ENCODE measurements around the gene NELFA. TPM values are rescaled to one million over a fixed set of nuclear protein-coding genes. Genes with fewer than 3 reads are reported as not detected.

Gene NELFA
- polyA plus RNA-seq, 1 donor = 37.3 TPM

DNA sequence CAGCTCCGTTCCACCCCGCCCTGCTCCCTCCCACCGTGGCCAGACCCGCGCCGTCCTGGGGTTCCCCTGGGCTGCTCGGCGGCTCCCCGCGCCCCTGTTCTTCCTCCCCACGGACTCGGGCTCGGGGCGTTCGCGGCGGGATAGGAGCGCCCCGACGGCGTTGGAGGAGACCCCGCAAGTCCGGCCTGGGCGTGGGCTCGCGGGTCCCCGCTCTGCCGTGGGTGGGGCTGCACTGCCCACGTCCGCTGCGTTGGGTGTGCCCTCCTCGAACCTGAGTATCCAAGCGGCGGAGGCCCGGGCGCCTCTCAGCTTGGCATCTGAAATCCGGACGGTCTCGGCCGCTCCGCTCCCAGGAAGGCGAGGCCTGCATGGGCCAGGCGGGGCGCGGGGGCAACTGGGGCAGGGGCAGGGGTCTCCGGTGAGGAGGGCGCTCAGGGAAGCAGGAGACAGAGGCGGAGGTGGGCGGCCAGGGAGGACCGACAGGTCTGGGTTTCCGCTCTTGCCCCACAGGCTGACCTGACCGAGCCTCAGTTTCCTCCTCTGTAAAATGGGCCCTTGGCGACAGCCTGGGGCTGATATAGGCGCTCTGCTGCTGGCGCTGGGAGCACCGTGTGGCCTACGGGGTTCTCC is 38.4 kb upstream of the NELFA start:
- no CpG with 5 or more reads among the region's 57 CpGs for WGBS (ENCODE audit: insufficient coverage, low lambda C conversion rate)
- no peak for DNase-seq
- Histone ChIP-seq H3K36me3 (ENCODE audit: control insufficient read depth, insufficient read depth, low read length) (no peaks in the 10 kb centered on the region), H3K9me3 (ENCODE audit: control insufficient read depth, low read depth, low read length) (peaks cover 8% of the 10 kb centered on the region), H3K27me3 (ENCODE audit: control insufficient read depth, insufficient read depth, low read length) (peaks cover 38% of the 10 kb centered on the region), H3K27ac (ENCODE audit: low read length) (no peak overlapping the region), H3K4me3 (ENCODE audit: low read length) (no peak overlapping the region), H3K4me1 (ENCODE audit: control insufficient read depth, insufficient read depth, low read length) (peaks cover 4% of the 10 kb centered on the region)

DNA sequence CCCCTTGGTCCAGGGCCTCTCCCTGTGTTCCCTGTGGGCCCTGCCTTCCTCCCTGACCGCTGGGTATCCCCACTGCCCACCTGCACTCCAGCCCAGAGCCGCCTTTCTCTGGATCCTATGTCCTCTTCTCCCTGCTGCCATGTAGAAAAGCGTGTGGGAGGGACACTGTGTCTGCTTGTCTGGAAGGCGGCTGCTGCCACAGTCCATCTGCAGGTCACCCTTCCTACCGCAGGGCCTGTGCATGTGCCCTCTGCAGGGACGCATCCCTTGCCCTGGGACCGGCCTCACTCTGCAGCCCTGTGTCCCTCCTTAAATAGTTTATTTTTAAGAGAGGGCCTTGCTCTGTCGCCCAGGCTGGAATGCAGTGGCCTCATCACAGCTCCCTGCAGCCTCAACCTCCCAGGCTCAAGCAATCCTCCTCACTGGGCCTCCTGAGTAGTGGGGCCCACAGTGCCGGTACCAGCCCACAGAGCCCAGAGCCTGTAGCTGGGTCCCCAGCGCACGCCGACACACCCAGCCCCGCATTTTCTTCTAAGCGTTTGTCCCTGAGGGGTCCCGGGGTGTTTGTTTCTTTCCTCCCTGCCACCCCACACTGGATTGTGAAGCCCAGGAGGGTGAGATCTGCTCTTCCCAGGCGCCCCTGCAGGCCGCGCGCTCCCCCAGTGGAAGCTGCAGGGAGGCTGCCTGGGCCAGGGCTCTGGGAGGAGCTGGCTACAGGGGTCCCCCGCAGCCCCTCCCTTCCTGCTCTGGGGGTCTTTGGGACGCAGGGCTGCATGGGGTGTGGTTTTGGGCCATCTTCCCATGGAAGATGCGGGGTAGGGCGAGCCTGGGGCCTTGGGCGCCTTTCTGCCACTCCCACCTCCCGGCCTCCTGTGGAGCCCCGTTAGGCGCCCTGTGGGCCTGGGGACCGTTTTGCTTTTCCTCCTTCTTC is 37.5 kb upstream of the NELFA start:
- Histone ChIP-seq H3K27ac (ENCODE audit: low read length) (no peak overlapping the region), H3K27me3 (ENCODE audit: control insufficient read depth, insufficient read depth, low read length) (peaks cover 41% of the 10 kb centered on the region), H3K4me1 (ENCODE audit: control insufficient read depth, insufficient read depth, low read length) (peaks cover 4% of the 10 kb centered on the region), H3K36me3 (ENCODE audit: control insufficient read depth, insufficient read depth, low read length) (no peaks in the 10 kb centered on the region), H3K4me3 (ENCODE audit: low read length) (no peak overlapping the region), H3K9me3 (ENCODE audit: control insufficient read depth, low read depth, low read length) (peaks cover 13% of the 10 kb centered on the region)
- no peak for DNase-seq
- no CpG with 5 or more reads among the region's 28 CpGs for WGBS (ENCODE audit: insufficient coverage, low lambda C conversion rate)

DNA sequence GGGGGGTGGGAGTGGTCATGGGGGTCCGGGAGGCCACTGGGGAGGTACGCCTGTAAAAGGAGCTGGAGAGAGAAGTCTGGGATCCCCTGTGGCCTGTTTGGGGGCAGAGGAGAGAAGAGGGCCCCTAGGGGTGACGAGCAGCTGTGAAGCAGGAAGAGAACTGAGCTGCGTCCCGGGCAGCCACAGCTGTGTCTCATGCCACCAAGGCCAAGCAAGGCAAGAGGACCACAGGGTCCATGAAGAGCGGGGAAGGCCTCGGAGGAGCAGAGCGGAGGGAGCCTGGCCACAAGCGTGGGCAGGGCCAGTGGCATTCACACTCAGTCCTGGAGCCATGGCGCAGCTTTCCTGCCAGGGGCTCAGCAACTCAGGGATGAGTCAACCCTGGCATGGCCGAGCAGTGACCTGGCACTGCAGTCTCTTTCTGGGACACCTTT is 36.8 kb upstream of the NELFA start:
- H3K27ac ChIP-seq (ENCODE audit: low read length) = no peak overlapping the region
- H3K36me3 ChIP-seq (ENCODE audit: control insufficient read depth, insufficient read depth, low read length) = no peaks in the 10 kb centered on the region
- H3K27me3 ChIP-seq (ENCODE audit: control insufficient read depth, insufficient read depth, low read length) = peaks cover 44% of the 10 kb centered on the region
- peaks cover 13% of the 10 kb centered on the region for H3K9me3 ChIP-seq (ENCODE audit: control insufficient read depth, low read depth, low read length)
- H3K4me1 ChIP-seq (ENCODE audit: control insufficient read depth, insufficient read depth, low read length) = peaks cover 4% of the 10 kb centered on the region
- no peak for DNase-seq
- no CpG with 5 or more reads among the region's 11 CpGs for WGBS (ENCODE audit: insufficient coverage, low lambda C conversion rate)
- no peak overlapping the region for H3K4me3 ChIP-seq (ENCODE audit: low read length)

DNA sequence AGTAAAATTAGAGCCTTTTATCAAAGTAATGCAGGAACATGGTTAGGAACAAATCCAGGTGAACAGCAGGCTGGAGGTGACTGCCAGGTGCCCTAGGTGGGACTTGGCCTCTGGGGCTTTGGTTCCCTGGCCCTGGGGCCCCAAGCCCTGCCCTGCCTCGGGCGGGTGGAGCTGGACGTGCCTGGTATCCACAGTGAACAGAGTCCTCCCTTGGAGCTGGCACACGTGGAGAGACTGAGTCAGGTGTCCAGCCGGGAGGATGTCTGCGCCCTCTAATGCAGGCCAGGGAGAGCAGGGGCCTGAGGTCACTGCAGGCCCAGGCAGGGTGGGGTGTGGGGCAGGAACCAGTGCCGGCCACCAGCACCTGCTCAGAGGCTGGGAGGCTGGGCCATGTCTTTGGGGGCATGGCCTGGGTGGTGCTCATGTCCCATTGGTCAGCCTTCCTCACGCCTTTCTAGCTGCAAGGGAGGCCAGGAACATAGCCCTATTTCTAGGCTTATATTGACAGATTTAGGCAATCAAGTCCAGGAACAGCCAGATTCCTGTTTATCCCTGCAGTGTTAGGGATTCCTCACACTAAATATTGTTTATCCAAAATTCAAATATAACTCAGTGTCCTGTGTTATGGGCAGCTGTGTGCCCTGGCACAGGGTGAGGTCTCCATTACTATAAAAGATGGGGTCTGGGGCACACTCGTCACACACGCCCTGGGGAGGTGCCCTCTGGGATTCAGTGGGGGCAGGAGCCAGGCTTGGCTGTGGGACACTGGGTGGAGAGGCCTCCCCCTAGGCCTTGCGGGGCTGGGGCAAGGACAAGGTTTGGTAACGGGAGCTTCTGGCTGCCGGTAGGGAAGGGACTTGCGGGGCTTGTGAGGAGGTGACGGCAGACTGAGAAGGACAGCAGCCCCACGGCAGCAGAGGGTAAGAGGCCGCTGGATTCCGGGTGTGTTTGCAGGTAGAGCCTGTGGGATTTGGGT is 36.1 kb upstream of the NELFA start:
- WGBS (ENCODE audit: insufficient coverage, low lambda C conversion rate) = no CpG with 5 or more reads among the region's 18 CpGs

DNA sequence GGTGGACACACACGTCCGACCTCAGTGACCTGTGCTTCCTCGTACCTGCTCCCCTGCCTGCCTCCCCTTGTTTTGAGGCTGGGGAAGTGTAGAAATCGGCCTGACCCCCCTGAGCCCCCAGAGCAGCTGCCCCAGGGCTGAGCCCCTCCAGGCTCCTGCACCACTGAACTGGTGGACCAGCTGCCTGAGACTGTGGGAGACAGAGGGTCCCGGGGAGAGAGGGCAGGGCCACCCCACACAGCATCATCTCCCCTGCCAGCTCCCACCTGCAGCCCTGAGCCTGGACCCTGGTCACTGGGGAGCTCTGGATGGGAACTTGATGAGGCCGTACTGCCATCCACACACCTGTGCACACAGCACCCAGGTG is 35.3 kb upstream of the NELFA start:
- Histone ChIP-seq H3K27me3 (ENCODE audit: control insufficient read depth, insufficient read depth, low read length) (peaks cover 52% of the 10 kb centered on the region), H3K4me3 (ENCODE audit: low read length) (no peak overlapping the region), H3K4me1 (ENCODE audit: control insufficient read depth, insufficient read depth, low read length) (peaks cover 4% of the 10 kb centered on the region), H3K27ac (ENCODE audit: low read length) (no peak overlapping the region), H3K9me3 (ENCODE audit: control insufficient read depth, low read depth, low read length) (peaks cover 13% of the 10 kb centered on the region), H3K36me3 (ENCODE audit: control insufficient read depth, insufficient read depth, low read length) (no peaks in the 10 kb centered on the region)
- no CpG with 5 or more reads among the region's 6 CpGs for WGBS (ENCODE audit: insufficient coverage, low lambda C conversion rate)
- no peak for DNase-seq

More for the DNA sequence above, 36.1 kb upstream of the NELFA start:
- no peaks in the 10 kb centered on the region for H3K36me3 ChIP-seq (ENCODE audit: control insufficient read depth, insufficient read depth, low read length)
- peaks cover 13% of the 10 kb centered on the region for H3K9me3 ChIP-seq (ENCODE audit: control insufficient read depth, low read depth, low read length)
- no peak overlapping the region for H3K4me3 ChIP-seq (ENCODE audit: low read length)
- no peak for DNase-seq
- H3K27me3 ChIP-seq (ENCODE audit: control insufficient read depth, insufficient read depth, low read length) = peaks cover 49% of the 10 kb centered on the region
- no peak overlapping the region for H3K27ac ChIP-seq (ENCODE audit: low read length)
- peaks cover 4% of the 10 kb centered on the region for H3K4me1 ChIP-seq (ENCODE audit: control insufficient read depth, insufficient read depth, low read length)

DNA sequence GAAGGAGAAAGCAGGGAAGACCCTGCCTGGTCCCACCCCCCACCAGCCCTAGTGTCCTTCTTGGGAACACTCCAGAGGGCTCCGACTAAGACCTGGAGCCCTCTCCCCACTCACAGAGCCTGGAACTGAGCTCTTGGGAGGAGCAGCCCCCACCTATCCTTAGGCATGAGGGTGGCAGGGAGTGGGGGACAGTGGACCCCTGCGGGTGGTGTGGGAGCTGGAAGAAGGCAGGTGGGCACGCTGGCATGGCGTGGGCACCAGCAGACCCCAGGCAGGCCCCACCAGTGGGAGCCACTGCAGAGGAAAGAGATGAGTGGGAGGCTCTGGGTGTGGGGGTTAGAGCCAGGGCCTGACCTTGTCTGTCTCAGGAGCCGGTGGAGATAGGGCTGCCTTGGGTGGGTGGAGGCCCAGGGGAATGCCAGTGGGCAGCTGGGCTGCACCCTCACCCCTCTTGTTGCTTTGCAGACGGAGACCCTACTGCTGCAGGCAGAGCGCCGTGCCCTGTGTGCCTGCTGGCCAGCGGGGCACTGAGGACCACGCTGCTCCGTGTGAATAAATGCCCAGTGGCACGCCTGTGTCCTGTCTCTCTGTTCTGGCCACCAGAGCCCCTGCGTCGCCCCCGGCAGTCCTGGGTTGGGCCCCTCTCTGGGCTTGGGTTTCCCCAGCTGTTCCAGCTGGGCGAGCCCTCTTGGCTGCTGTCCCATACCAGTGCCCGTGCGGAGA is 34.8 kb upstream of the NELFA start:
- no CpG with 5 or more reads among the region's 18 CpGs for WGBS (ENCODE audit: insufficient coverage, low lambda C conversion rate)
- H3K4me3 ChIP-seq (ENCODE audit: low read length) = no peak overlapping the region
- no peaks in the 10 kb centered on the region for H3K36me3 ChIP-seq (ENCODE audit: control insufficient read depth, insufficient read depth, low read length)
- H3K27me3 ChIP-seq (ENCODE audit: control insufficient read depth, insufficient read depth, low read length) = peaks cover 52% of the 10 kb centered on the region
- peaks cover 13% of the 10 kb centered on the region for H3K9me3 ChIP-seq (ENCODE audit: control insufficient read depth, low read depth, low read length)
- H3K4me1 ChIP-seq (ENCODE audit: control insufficient read depth, insufficient read depth, low read length) = peaks cover 4% of the 10 kb centered on the region
- DNase-seq = no peak
- H3K27ac ChIP-seq (ENCODE audit: low read length) = no peak overlapping the region

DNA sequence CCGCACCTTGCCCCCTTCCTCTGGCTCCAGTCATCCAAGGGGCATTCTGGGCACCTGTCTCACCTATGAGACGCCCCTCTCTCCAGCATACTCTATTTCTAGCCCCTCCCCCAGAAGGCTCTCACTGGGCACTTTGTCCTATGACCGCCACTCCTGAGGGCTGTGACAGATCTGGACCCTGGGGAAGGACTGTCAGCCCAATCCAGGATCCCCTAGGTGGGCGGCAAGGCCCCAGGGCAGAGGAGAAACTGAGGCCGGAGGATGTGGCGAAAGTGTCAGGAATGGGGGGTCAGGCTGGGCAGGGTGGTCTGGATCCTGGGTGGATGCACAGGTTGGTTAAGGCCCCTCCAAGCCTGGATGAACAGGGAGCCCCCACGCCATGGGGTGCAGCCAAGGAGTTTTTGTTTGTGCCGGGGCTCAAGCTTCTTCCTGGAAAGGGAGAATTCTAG is 34.2 kb upstream of the NELFA start:
- no CpG with 5 or more reads among the region's 8 CpGs for WGBS (ENCODE audit: insufficient coverage, low lambda C conversion rate)
- H3K27ac ChIP-seq (ENCODE audit: low read length) = no peak overlapping the region
- H3K36me3 ChIP-seq (ENCODE audit: control insufficient read depth, insufficient read depth, low read length) = no peaks in the 10 kb centered on the region
- peaks cover 13% of the 10 kb centered on the region for H3K9me3 ChIP-seq (ENCODE audit: control insufficient read depth, low read depth, low read length)
- peaks cover 52% of the 10 kb centered on the region for H3K27me3 ChIP-seq (ENCODE audit: control insufficient read depth, insufficient read depth, low read length)
- H3K4me3 ChIP-seq (ENCODE audit: low read length) = peak overlapping the region; percentile 6
- H3K4me1 ChIP-seq (ENCODE audit: control insufficient read depth, insufficient read depth, low read length) = peaks cover 4% of the 10 kb centered on the region
- DNase-seq = no peak

DNA sequence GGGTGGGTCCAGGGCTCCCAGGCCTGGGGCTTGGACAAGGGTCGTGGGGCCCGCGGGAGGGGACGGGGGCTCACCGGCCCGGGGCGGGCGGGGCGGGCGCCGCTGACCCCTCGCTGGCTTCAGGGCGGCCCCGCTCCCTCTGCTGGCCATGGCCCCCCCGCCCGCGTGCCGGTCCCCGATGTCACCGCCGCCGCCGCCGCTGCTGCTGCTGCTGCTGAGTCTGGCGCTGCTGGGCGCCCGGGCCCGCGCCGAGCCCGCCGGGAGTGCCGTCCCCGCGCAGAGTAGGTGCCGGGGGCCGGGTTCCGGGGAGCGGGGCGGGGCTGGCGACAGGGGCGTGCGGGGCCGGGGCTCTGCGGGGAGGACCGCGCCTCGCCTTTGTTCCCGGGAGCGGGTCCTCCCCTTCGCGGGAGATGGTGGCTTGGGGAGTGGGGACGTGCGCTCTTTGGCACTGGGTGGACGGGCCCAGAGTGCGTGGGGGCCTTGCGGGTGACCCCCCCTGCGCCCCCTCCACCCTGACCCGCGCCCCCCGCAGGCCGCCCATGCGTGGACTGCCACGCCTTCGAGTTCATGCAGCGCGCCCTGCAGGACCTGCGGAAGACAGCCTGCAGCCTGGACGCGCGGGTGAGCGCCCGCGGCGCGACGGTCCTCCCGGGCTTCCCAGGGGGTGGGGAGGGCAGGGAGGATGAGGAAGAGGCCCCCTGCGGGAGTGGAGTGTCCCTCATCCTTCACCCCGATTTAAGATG is 33.6 kb upstream of the NELFA start:
- no CpG with 5 or more reads among the region's 80 CpGs for WGBS (ENCODE audit: insufficient coverage, low lambda C conversion rate)
- Histone ChIP-seq H3K4me3 (ENCODE audit: low read length) (peak overlapping the region; percentile 68), H3K27me3 (ENCODE audit: control insufficient read depth, insufficient read depth, low read length) (peaks cover 47% of the 10 kb centered on the region), H3K27ac (ENCODE audit: low read length) (no peak overlapping the region), H3K4me1 (ENCODE audit: control insufficient read depth, insufficient read depth, low read length) (peaks cover 4% of the 10 kb centered on the region), H3K36me3 (ENCODE audit: control insufficient read depth, insufficient read depth, low read length) (no peaks in the 10 kb centered on the region), H3K9me3 (ENCODE audit: control insufficient read depth, low read depth, low read length) (peaks cover 13% of the 10 kb centered on the region)
- peak in 1 of 2 donors; percentile 38 for DNase-seq

Data from large intestine (tissue), 3 donors.